Effector memory CD4-positive, alpha-beta T cell (primary cell): ENCODE data around the gene SARS1.
"Not testable (repeated sequence)": the region's sequence is repeated elsewhere in the genome, so short reads cannot be mapped to it uniquely, and the experiment has no call there.

Experiments used
- DNase-seq, 3 donors: peaks; one replicate each; pipeline ENCODE4 v3.0.0-alpha.2; 2020
- H3K27ac ChIP-seq: 2 replicates; pipeline ENCODE4 v1.7.0; 2013; ENCODE audit warnings: mild to moderate bottlenecking, low read length, moderate library complexity; ENCODE audit not compliant: insufficient read depth, poor library complexity, severe bottlenecking
- H3K27me3 ChIP-seq: replicated peaks from 2 replicates; pipeline ENCODE4 v1.7.0; 2013; ENCODE audit warnings: mild to moderate bottlenecking, low read length; ENCODE audit not compliant: insufficient read depth, control insufficient read depth, poor library complexity, severe bottlenecking
- H3K36me3 ChIP-seq: 2 replicates; pipeline ENCODE4 v1.7.0; 2013; ENCODE audit warnings: mild to moderate bottlenecking, low read length, moderate library complexity; ENCODE audit not compliant: control insufficient read depth, insufficient read depth
- H3K4me1 ChIP-seq: 2 replicates; pipeline ENCODE4 v1.7.0; 2013; ENCODE audit warnings: low read length, mild to moderate bottlenecking; ENCODE audit not compliant: control insufficient read depth, insufficient read depth, poor library complexity, severe bottlenecking
- H3K4me3 ChIP-seq: 2 replicates; pipeline ENCODE4 v1.7.0; 2013; ENCODE audit warnings: low read length, low read depth, mild to moderate bottlenecking; ENCODE audit not compliant: insufficient read depth, poor library complexity, severe bottlenecking
- H3K9me3 ChIP-seq: 2 replicates; pipeline ENCODE4 v1.7.0; 2013; ENCODE audit warnings: mild to moderate bottlenecking, low read length, moderate library complexity; ENCODE audit not compliant: control insufficient read depth

The SARS1 gene

GRCh38 chr1:109283748-109284600 is 70.3 kb downstream of the SARS1 start:
- Histone ChIP-seq H3K36me3 (no peaks in the 10 kb centered on the region), H3K4me3 (peak overlapping the region; percentile 82), H3K9me3 (no peaks in the 10 kb centered on the region), H3K4me1 (peaks cover 4% of the 10 kb centered on the region), H3K27me3 (no peaks in the 10 kb centered on the region), H3K27ac (peak overlapping the region; percentile 56)
- DNase-seq = no peak

GRCh38 chr1:109286762-109287161 is 73.0 kb downstream of the SARS1 start:
- DNase-seq, H3K36me3 ChIP-seq, H3K9me3 ChIP-seq, H3K27ac ChIP-seq, H3K27me3 ChIP-seq, H3K4me1 ChIP-seq, H3K4me3 ChIP-seq: not testable (repeated sequence)
